Hematopoietic multipotent progenitor cell treated with erythropoietin and hydrocortisone succinate and interleukin-3 and kit ligand, for 4 days (in vitro differentiated cells): ENCODE data around the gene FOXA1.
A peak's percentile ranks its signal among the peaks of the same experiment; 100 is the strongest.

Source experiments
- DNase-seq: peaks from one replicate; pipeline ENCODE4 v3.0.0-alpha.2; 2015

The FOXA1 gene

GRCh38 chr14:37594971-37595808 is at the start of gene FOXA1, which contains the start of gene TTC6:
Gene FOXA1, minus strand, starts transcription at chr14:37595249. Its CDS starts 277 bp downstream, at chr14:37594972.
Gene TTC6, plus strand, starts transcription at chr14:37595629. Its CDS starts 26,436 bp downstream, at chr14:37622065.
- peak; percentile 51 for DNase-seq

- no peak for DNase-seq
Measured at GRCh38 chr14:37643701-37644100, 48.7 kb upstream of the FOXA1 start.

- no peak for DNase-seq
Measured at GRCh38 chr14:37642125-37642524, 47.1 kb upstream of the FOXA1 start.

GRCh38 chr14:37641117-37641516 is 46.1 kb upstream of the FOXA1 start:
- DNase-seq = no peak

- DNase-seq = no peak
Measured at GRCh38 chr14:37638599-37638998, 43.5 kb upstream of the FOXA1 start.

- DNase-seq = no peak
Measured at GRCh38 chr14:37637341-37637740, 42.3 kb upstream of the FOXA1 start.

- no peak for DNase-seq
Measured at GRCh38 chr14:37625597-37626595, 30.8 kb upstream of the FOXA1 start.

- DNase-seq = no peak
Measured at GRCh38 chr14:37623971-37624370, 28.9 kb upstream of the FOXA1 start.

- no peak for DNase-seq
Measured at GRCh38 chr14:37623426-37623951, 28.4 kb upstream of the FOXA1 start.

GRCh38 chr14:37622231-37622923 is 27.3 kb upstream of the FOXA1 start:
- DNase-seq = peak; percentile 13

GRCh38 chr14:37620856-37621255 is 25.8 kb upstream of the FOXA1 start:
- no peak for DNase-seq

GRCh38 chr14:37618498-37619028 is 23.5 kb upstream of the FOXA1 start:
- no peak for DNase-seq

GRCh38 chr14:37617864-37618365 is 22.9 kb upstream of the FOXA1 start:
- no peak for DNase-seq

GRCh38 chr14:37616853-37617252 is 21.8 kb upstream of the FOXA1 start:
- DNase-seq = no peak

GRCh38 chr14:37615582-37616289 is 20.7 kb upstream of the FOXA1 start:
- DNase-seq = no peak

GRCh38 chr14:37610945-37611523 is 16.0 kb upstream of the FOXA1 start:
- DNase-seq = no peak

- DNase-seq = no peak
Measured at GRCh38 chr14:37608649-37609048, 13.6 kb upstream of the FOXA1 start.

- DNase-seq = no peak
Measured at GRCh38 chr14:37606678-37607077, 11.6 kb upstream of the FOXA1 start.

GRCh38 chr14:37603688-37604251 is 8.7 kb upstream of the FOXA1 start:
- DNase-seq = no peak

- DNase-seq = no peak
Measured at GRCh38 chr14:37602605-37603453, 7.8 kb upstream of the FOXA1 start.
